MM.1S (cell line): ENCODE measurements around the gene PTGIS.

Source experiments
- EZH2phosphoT487 ChIP-seq: fragments of 300-600 bp; sonication (generic); IDR thresholded peaks from 2 replicates; pipeline ENCODE4 v1.6.1; 2018; ENCODE audit warnings: antibody characterized with exemption, low read length
- TF ChIP-seq, protein P1 (sequence below): fragments of 300-600 bp; sonication (generic); IDR thresholded peaks from 2 replicates; pipeline ENCODE4 v1.5.1; 2016; ENCODE audit warnings: antibody characterized with exemption, low read length, mixed read lengths

DNA sequence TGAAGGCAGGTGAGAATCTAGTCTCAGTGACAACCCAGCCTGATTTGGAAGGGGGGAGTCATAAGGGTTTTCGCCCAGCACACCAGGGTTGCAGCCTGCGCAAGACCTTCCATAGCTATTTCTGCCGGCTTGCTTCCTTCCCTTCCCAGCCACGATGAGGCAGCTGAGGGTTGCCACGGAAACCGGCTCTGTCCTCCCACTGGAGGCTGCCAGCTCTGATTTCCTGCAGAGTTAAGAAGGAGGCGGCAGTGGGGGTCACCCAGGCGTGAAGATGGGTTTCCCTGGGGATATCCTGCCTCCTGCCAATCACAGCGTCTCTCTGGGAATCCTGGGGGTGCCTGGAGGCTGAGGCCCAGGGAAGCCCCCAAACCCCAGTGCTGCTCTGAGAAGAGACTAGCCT lies 62.4 kb downstream of the PTGIS start:
- TF ChIP-seq, protein P1, sequence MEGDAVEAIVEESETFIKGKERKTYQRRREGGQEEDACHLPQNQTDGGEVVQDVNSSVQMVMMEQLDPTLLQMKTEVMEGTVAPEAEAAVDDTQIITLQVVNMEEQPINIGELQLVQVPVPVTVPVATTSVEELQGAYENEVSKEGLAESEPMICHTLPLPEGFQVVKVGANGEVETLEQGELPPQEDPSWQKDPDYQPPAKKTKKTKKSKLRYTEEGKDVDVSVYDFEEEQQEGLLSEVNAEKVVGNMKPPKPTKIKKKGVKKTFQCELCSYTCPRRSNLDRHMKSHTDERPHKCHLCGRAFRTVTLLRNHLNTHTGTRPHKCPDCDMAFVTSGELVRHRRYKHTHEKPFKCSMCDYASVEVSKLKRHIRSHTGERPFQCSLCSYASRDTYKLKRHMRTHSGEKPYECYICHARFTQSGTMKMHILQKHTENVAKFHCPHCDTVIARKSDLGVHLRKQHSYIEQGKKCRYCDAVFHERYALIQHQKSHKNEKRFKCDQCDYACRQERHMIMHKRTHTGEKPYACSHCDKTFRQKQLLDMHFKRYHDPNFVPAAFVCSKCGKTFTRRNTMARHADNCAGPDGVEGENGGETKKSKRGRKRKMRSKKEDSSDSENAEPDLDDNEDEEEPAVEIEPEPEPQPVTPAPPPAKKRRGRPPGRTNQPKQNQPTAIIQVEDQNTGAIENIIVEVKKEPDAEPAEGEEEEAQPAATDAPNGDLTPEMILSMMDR, result no peak
- no peak for TF ChIP-seq EZH2phosphoT487
